Liver (tissue), 9 donors: Measurements from ENCODE around the gene POU4F1. TPM values are rescaled to one million over a fixed set of nuclear protein-coding genes. Genes with fewer than 3 reads are reported as not detected.

Experiments
- DNase-seq: peaks from one replicate; pipeline ENCODE4 v3.0.0-alpha.2; 2017; ENCODE audit warnings: low spot score
- H3K27ac ChIP-seq, 2 donors: one replicate each; pipeline ENCODE4 v1.7.0; 2013; ENCODE audit warnings: inconsistent platforms in 2 of 2, low read length in 2 of 2, control low read depth in 1 of 2, low read depth in 1 of 2, mild to moderate bottlenecking in 1 of 2
- H3K27me3 ChIP-seq, 4 donors: one replicate each; pipeline versions ENCODE4 v1.6.1 to v1.7.0; 2013; ENCODE audit warnings: low read length in 3 of 4, inconsistent platforms in 1 of 4, mild to moderate bottlenecking in 1 of 4, moderate library complexity in 1 of 4; ENCODE audit not compliant: control insufficient read depth in 4 of 4, insufficient read depth in 4 of 4
- H3K36me3 ChIP-seq, 4 donors: one replicate each; pipeline versions ENCODE4 v1.6.1 to v1.7.0; 2013; ENCODE audit warnings: low read length in 3 of 4, mild to moderate bottlenecking in 3 of 4, low read depth in 1 of 4, moderate library complexity in 1 of 4; ENCODE audit not compliant: control insufficient read depth in 4 of 4, insufficient read depth in 3 of 4
- H3K4me1 ChIP-seq, 4 donors: one replicate each; pipeline versions ENCODE4 v1.6.1 to v1.7.0; 2013; ENCODE audit warnings: low read length in 3 of 4, mild to moderate bottlenecking in 3 of 4, moderate library complexity in 1 of 4; ENCODE audit not compliant: control insufficient read depth in 4 of 4, insufficient read depth in 4 of 4
- H3K4me3 ChIP-seq, 3 donors: one replicate each; pipeline versions ENCODE4 v1.6.1 to v1.7.0; 2013; ENCODE audit warnings: low read length in 3 of 3, control low read depth in 1 of 3, low read depth in 1 of 3, mild to moderate bottlenecking in 1 of 3
- H3K9ac ChIP-seq, 2 donors: one replicate each; pipeline ENCODE4 v1.7.0; 2013; ENCODE audit warnings: low read length in 2 of 2, mild to moderate bottlenecking in 2 of 2, moderate library complexity in 2 of 2, control low read depth in 1 of 2, low read depth in 1 of 2
- H3K9me3 ChIP-seq, 4 donors: one replicate each; pipeline versions ENCODE4 v1.6.1 to v1.7.0; 2013; ENCODE audit warnings: low read length in 3 of 4; ENCODE audit not compliant: control insufficient read depth in 4 of 4
- ATF3 ChIP-seq: IDR thresholded peaks from 2 replicates; pipeline ENCODE4 v1.6.1; 2016; ENCODE audit warnings: antibody characterized with exemption
- EGR1 ChIP-seq, 2 donors: IDR thresholded peaks; 2 replicates each; pipeline ENCODE4 v1.6.1; 2016 to 2018; ENCODE audit warnings: antibody characterized with exemption in 2 of 2, low read depth in 2 of 2
- HNF4A ChIP-seq, 2 donors: conservative IDR thresholded peaks; 2 replicates each; pipeline ENCODE4 v1.6.1; 2016; ENCODE audit warnings: antibody characterized with exemption in 2 of 2, mild to moderate bottlenecking in 2 of 2
- JUND ChIP-seq, 2 donors: IDR thresholded peaks; 2 replicates each; pipeline ENCODE4 v1.6.1; 2016; ENCODE audit warnings: antibody characterized with exemption in 2 of 2
- MAX ChIP-seq: IDR thresholded peaks from 2 replicates; pipeline ENCODE4 v1.6.1; 2016; ENCODE audit warnings: antibody characterized with exemption
- NR2F2 ChIP-seq: IDR thresholded peaks from 2 replicates; pipeline ENCODE4 v1.6.1; 2016; ENCODE audit warnings: antibody characterized with exemption
- RAD21 ChIP-seq, 2 donors: IDR thresholded peaks; 2 replicates each; pipeline ENCODE4 v1.6.1; 2016; ENCODE audit warnings: antibody characterized with exemption in 2 of 2, mild to moderate bottlenecking in 2 of 2
- REST ChIP-seq: IDR thresholded peaks from 2 replicates; pipeline ENCODE4 v1.6.1; 2016; ENCODE audit warnings: antibody characterized with exemption, mild to moderate bottlenecking
- RXRA ChIP-seq, 2 donors: IDR thresholded peaks; 2 replicates each; pipeline ENCODE4 v1.6.1; 2017 to 2018; ENCODE audit warnings: antibody characterized with exemption in 2 of 2, mild to moderate bottlenecking in 1 of 2
- SP1 ChIP-seq: IDR thresholded peaks from 2 replicates; pipeline ENCODE4 v1.6.1; 2018; ENCODE audit warnings: antibody characterized with exemption, mild to moderate bottlenecking
- TAF1 ChIP-seq: conservative IDR thresholded peaks from 2 replicates; pipeline ENCODE4 v1.6.1; 2016; ENCODE audit warnings: antibody characterized with exemption, mild to moderate bottlenecking
- WGBS: extraction: QIAGEN DNeasy Blood & Tissue Kit; methylation state at CpG from one replicate; pipeline ENCODE4 v1.1.7; 2013; 5-methylcytosine and 5-hydroxymethylcytosine counted together
- polyA plus RNA-seq, 2 donors: library from polyadenylated mRNA; stranded (reverse) in 1 of 2; unstranded in 1 of 2; fragments of 200-250 nt in 1 of 2; fragments of >200 nt in 1 of 2; fragmentation: Nextera tagmentation in 1 of 2; extraction: Ambion mirVana in 1 of 2; gene quantifications; one replicate each; pipeline versions ENCODE4 v1.2.1 to v1.2.3, GENCODE V29; 2013 to 2015
- total RNA-seq, 2 donors: library from RNA; depleted of rRNA; stranded (reverse); fragments of >200 nt; gene quantifications; one replicate each; pipeline ENCODE4 v1.2.3, GENCODE V29; 2014
- donor health status: healthy.
- donor health status: healthy.
- donor health status: healthy.
- donor health status: healthy.
- donor health status: healthy.

Gene POU4F1
- total and polyA plus RNA-seq, 4 donors, result 0.01 to 0.05 TPM; not detected in 2

- H3K27ac ChIP-seq, result no peak overlapping the region
- DNase-seq, result no peak
Observed at GRCh38 chr13:78607409-78608251, 4.3 kb upstream of the POU4F1 start.

GRCh38 chr13:78606471-78607408, 3.4 kb upstream of the POU4F1 start:
- Histone ChIP-seq H3K4me3 (no peak overlapping the region), H3K4me1 (peaks cover 19 to 43% (median 30%) of the 10 kb centered on the region in 4 donors), H3K27me3 (peaks cover 6 to 17% (median 12%) of the 10 kb centered on the region in 4 donors)

More at GRCh38 chr13:78607409-78608251, 4.3 kb upstream of the POU4F1 start:
- H3K27me3 ChIP-seq, result peaks cover 6 to 17% (median 11%) of the 10 kb centered on the region in 4 donors
- peaks cover 19 to 38% (median 27%) of the 10 kb centered on the region in 4 donors for H3K4me1 ChIP-seq
- no peaks in the 10 kb centered on the region for H3K36me3 ChIP-seq
- H3K9ac ChIP-seq, result no peak overlapping the region
- TF ChIP-seq NR2F2 (no peak), TAF1 (no peak), ATF3 (no peak)
- 13% methylated on average over 42 of the region's 42 CpGs for WGBS
- H3K4me3 ChIP-seq, result no peak overlapping the region
- no peaks in the 10 kb centered on the region for H3K9me3 ChIP-seq

More at GRCh38 chr13:78606471-78607408, 3.4 kb upstream of the POU4F1 start:
- DNase-seq, result no peak
- TF ChIP-seq HNF4A (conservative IDR thresholded peaks at IDR 0.05) (no peak), TAF1 (no peak), REST (no peak), SP1 (no peak), MAX (no peak), JUND (IDR thresholded peaks at IDR 0.05) (no peak), RXRA (IDR thresholded peaks at IDR 0.05) (no peak), EGR1 (IDR thresholded peaks at IDR 0.05; ENCODE audit: low read depth in 2 of 2) (no peak), RAD21 (IDR thresholded peaks at IDR 0.05) (no peak)
- WGBS, result 10% methylated on average over 30 of the region's 30 CpGs
- Histone ChIP-seq H3K9ac (no peak overlapping the region), H3K9me3 (no peaks in the 10 kb centered on the region), H3K27ac (no peak overlapping the region), H3K36me3 (no peaks in the 10 kb centered on the region)
